SK-N-SH (cell line): Measurements from ENCODE around the gene PRKAG1. TPM values are rescaled to one million over a fixed set of nuclear protein-coding genes. Genes with fewer than 3 reads are reported as not detected.

Experiments used
- CTCF ChIA-PET: fragments of 300-600, 350-600 bp; formaldehyde crosslinking; extraction: SDS; loops from one replicate; lab custom pipeline; 2021; lab: Yijun Ruan, JAX
- POLR2A ChIA-PET: fragments of 350-600 bp; sonication (Branson Sonifier 250); formaldehyde crosslinking; extraction: SDS; loops from one replicate; lab custom pipeline; 2020; ENCODE audit warnings: antibody characterized with exemption, inconsistent platforms; lab: Yijun Ruan, JAX
- DNase-seq: peaks from one replicate; pipeline ENCODE4 v3.0.0; 2012
- H2AFZ ChIP-seq: fragments of 200-600 bp; sonication (generic); 2 replicates; pipeline ENCODE4 v1.8.1; 2016; ENCODE audit warnings: antibody characterized with exemption, mild to moderate bottlenecking, low read depth
- H3F3A ChIP-seq: fragments of 200-600 bp; sonication (generic); replicated peaks from 2 replicates; pipeline ENCODE3; 2016; ENCODE audit warnings: antibody characterized with exemption, mild to moderate bottlenecking; ENCODE audit not compliant: insufficient read depth
- H3K27ac ChIP-seq, 2 experiments: fragments of 200-500 bp in 1 of 2; fragments of 200-600 bp in 1 of 2; sonication (Bioruptor generic) in 1 of 2; sonication (generic), shearing (Covaris generic) in 1 of 2; 2 replicates each; pipeline versions ENCODE4 v1.5.1 to v1.6.1; 2014 to 2016; ENCODE audit warnings: low read depth in 2 of 2, inconsistent platforms in 1 of 2, low read length in 1 of 2, mild to moderate bottlenecking in 1 of 2, mixed read lengths in 1 of 2
- H3K27me3 ChIP-seq: fragments of 200-600 bp; sonication (generic), shearing (Covaris generic); 2 replicates; pipeline ENCODE4 v1.6.1; 2016; ENCODE audit warnings: mixed run types; ENCODE audit not compliant: insufficient read depth
- H3K36me3 ChIP-seq, 2 experiments: fragments of 200-500 bp in 1 of 2; fragments of 200-600 bp in 1 of 2; sonication (Bioruptor generic) in 1 of 2; sonication (generic) in 1 of 2; replicated peaks in 1 of 2; 2 replicates each; pipeline versions ENCODE3 to v1.5.1; 2014 to 2016; ENCODE audit warnings: low read length in 1 of 2, mild to moderate bottlenecking in 1 of 2; ENCODE audit not compliant: insufficient read depth in 2 of 2, control insufficient read depth in 1 of 2
- H3K4me1 ChIP-seq, 2 experiments: fragments of 200-500 bp in 1 of 2; fragments of 200-600 bp in 1 of 2; sonication (Bioruptor generic) in 1 of 2; sonication (generic), shearing (Covaris generic) in 1 of 2; 2 replicates each; pipeline versions ENCODE4 v1.5.1 to v1.6.1; 2014 to 2016; ENCODE audit warnings: low read depth in 1 of 2, low read length in 1 of 2, mixed run types in 1 of 2; ENCODE audit not compliant: insufficient read depth in 2 of 2, control insufficient read depth in 1 of 2
- H3K4me2 ChIP-seq: fragments of 200-600 bp; sonication (generic), shearing (Covaris generic); 2 replicates; pipeline ENCODE4 v1.6.1; 2017; ENCODE audit warnings: mixed run types
- H3K4me3 ChIP-seq, 2 experiments: fragments of 200-500 bp in 1 of 2; fragments of 200-600 bp in 1 of 2; sonication (Bioruptor generic) in 1 of 2; sonication (generic), shearing (Covaris generic) in 1 of 2; 2 replicates each; pipeline versions ENCODE4 v1.5.1 to v1.8.1; 2014 to 2016; ENCODE audit warnings: low read depth in 2 of 2, inconsistent platforms in 1 of 2, low read length in 1 of 2, mild to moderate bottlenecking in 1 of 2, mixed read lengths in 1 of 2, moderate library complexity in 1 of 2
- H3K79me2 ChIP-seq: fragments of 200-600 bp; sonication (generic); 2 replicates; pipeline ENCODE4 v1.8.1; 2017; ENCODE audit warnings: mild to moderate bottlenecking; ENCODE audit not compliant: insufficient read depth
- H3K9ac ChIP-seq: fragments of 200-600 bp; sonication (generic); 2 replicates; pipeline ENCODE4 v1.6.1; 2017; ENCODE audit warnings: mixed run types
- H3K9me2 ChIP-seq: fragments of 200-600 bp; sonication (generic); 2 replicates; pipeline ENCODE4 v1.6.1; 2017; ENCODE audit warnings: mixed run types
- H3K9me3 ChIP-seq: fragments of 200-600 bp; sonication (generic); 2 replicates; pipeline ENCODE4 v1.6.1; 2017; ENCODE audit warnings: mixed run types, mild to moderate bottlenecking, moderate library complexity
- H4K20me1 ChIP-seq: fragments of 200-600 bp; sonication (generic); 2 replicates; pipeline ENCODE4 v1.6.1; 2017; ENCODE audit warnings: mild to moderate bottlenecking, mixed run types; ENCODE audit not compliant: insufficient read depth
- CHD2 ChIP-seq: fragments of 150-350 bp; IDR thresholded peaks from 2 replicates; pipeline ENCODE4 v1.6.1; 2018; ENCODE audit warnings: low read length; ENCODE audit not compliant: partially characterized antibody
- CTCF ChIP-seq: fragments of 200-600 bp; sonication (generic); IDR thresholded peaks from 2 replicates; pipeline ENCODE4 v1.6.1; 2017; ENCODE audit warnings: antibody characterized with exemption, mild to moderate bottlenecking, moderate library complexity
- ELF1 ChIP-seq: IDR thresholded peaks from 2 replicates; pipeline ENCODE4 v1.4.0; 2012
- EZH2phosphoT487 ChIP-seq: fragments of 200-600 bp; sonication (generic); IDR thresholded peaks from 2 replicates; pipeline ENCODE4 v1.6.1; 2017; ENCODE audit warnings: low read depth, mixed run types, mild to moderate bottlenecking, antibody characterized with exemption, moderate library complexity, borderline replicate concordance
- FOSL2 ChIP-seq: IDR thresholded peaks from 2 replicates; pipeline ENCODE4 v1.4.0; 2012; ENCODE audit warnings: low read depth, mild to moderate bottlenecking, moderate library complexity, borderline replicate concordance
- FOXM1 ChIP-seq: IDR thresholded peaks from 2 replicates; pipeline ENCODE4 v1.4.0; 2012; ENCODE audit warnings: low read depth, mild to moderate bottlenecking
- GATA2 ChIP-seq: sonication (generic); formaldehyde crosslinking; IDR thresholded peaks from 2 replicates; pipeline ENCODE4 v1.5.0; 2020; ENCODE audit warnings: mild to moderate bottlenecking, missing genetic modification reagents
- JUND ChIP-seq: IDR thresholded peaks from 2 replicates; pipeline ENCODE4 v1.4.0; 2012
- MAX ChIP-seq: IDR thresholded peaks from 2 replicates; pipeline ENCODE4 v1.4.0; 2012; ENCODE audit warnings: low read depth
- MEF2A ChIP-seq: IDR thresholded peaks from 2 replicates; pipeline ENCODE4 v1.4.0; 2012; ENCODE audit warnings: low read depth, borderline replicate concordance
- MXI1 ChIP-seq: IDR thresholded peaks from 2 replicates; pipeline ENCODE4 v1.6.1; 2012; ENCODE audit warnings: mild to moderate bottlenecking, low read depth, low read length, improper control_type of control experiment
- PBX3 ChIP-seq: IDR thresholded peaks from 2 replicates; pipeline ENCODE4; 2012
- POLR2AphosphoS5 ChIP-seq: IDR thresholded peaks from 2 replicates; pipeline ENCODE4 v1.6.1; 2012; ENCODE audit warnings: low read depth, low read length
- RAD21 ChIP-seq: IDR thresholded peaks from 2 replicates; pipeline ENCODE4 v1.6.1; 2012; ENCODE audit warnings: mild to moderate bottlenecking, low read length
- RCOR1 ChIP-seq: fragments of 150-350 bp; IDR thresholded peaks from 2 replicates; pipeline ENCODE4 v1.6.1; 2017; ENCODE audit warnings: antibody characterized with exemption, low read length
- SMC3 ChIP-seq: IDR thresholded peaks from 2 replicates; pipeline ENCODE4 v1.6.1; 2012; ENCODE audit warnings: low read depth, low read length, improper control_type of control experiment
- TAF1 ChIP-seq: IDR thresholded peaks from 2 replicates; pipeline ENCODE4 v1.6.1; 2012; ENCODE audit warnings: low read depth, mild to moderate bottlenecking, low read length, moderate library complexity, borderline replicate concordance
- USF1 ChIP-seq: IDR thresholded peaks from 2 replicates; pipeline ENCODE4 v1.4.0; 2012; ENCODE audit warnings: low read depth, borderline replicate concordance
- USF2 ChIP-seq: fragments of 150-350 bp; IDR thresholded peaks from 2 replicates; pipeline ENCODE4 v1.6.1; 2017; ENCODE audit warnings: antibody characterized with exemption, low read length, low read depth, borderline replicate concordance
- ZBTB33 ChIP-seq: IDR thresholded peaks from 2 replicates; pipeline ENCODE4 v1.4.0; 2012; ENCODE audit warnings: low read depth, borderline replicate concordance
- WGBS: methylation state at CpG from one replicate; pipeline ENCODE4 v1.1.6; 2017; ENCODE audit warnings: low lambda C conversion rate; 5-methylcytosine and 5-hydroxymethylcytosine counted together
- polyA plus RNA-seq, 3 experiments: library from polyadenylated mRNA; depleted of rRNA; stranded (reverse); fragments of >200 nt; gene quantifications; 2 replicates each; pipeline ENCODE4 v1.2.3, GENCODE V29; 2012

PRKAG1 gene
- polyA plus RNA-seq, 1 of the 3 experiments (the other 2 are of a cell fraction), result 75.1 TPM

- TF ChIP-seq SMC3, result no peak
- TF ChIP-seq CHD2, result no peak
- TF ChIP-seq ELF1, result no peak
- no peak for TF ChIP-seq MAX
- no peak for TF ChIP-seq MEF2A
- TF ChIP-seq ZBTB33, result no peak
- TF ChIP-seq EZH2phosphoT487, result no peak
- no peak for TF ChIP-seq JUND
- no peak for TF ChIP-seq TAF1
- TF ChIP-seq POLR2AphosphoS5, result no peak
- no peak for TF ChIP-seq FOXM1
- no peak for TF ChIP-seq RCOR1
- no peak for TF ChIP-seq FOSL2
- no peak for TF ChIP-seq GATA2 (CRISPR knock-in tag)
- no peak for TF ChIP-seq MXI1
- TF ChIP-seq USF2, result no peak
- no peak for TF ChIP-seq CTCF
- no peak for TF ChIP-seq RAD21
- no peak for TF ChIP-seq USF1
- TF ChIP-seq PBX3, result no peak
- Histone ChIP-seq H3K79me2 (peaks cover 72% of the 10 kb centered on the region), H3K36me3 (peaks cover 21 to 53% of the 10 kb centered on the region in 2 experiments), H3K9me3 (no peaks in the 10 kb centered on the region), H3K4me3 (no peak overlapping the region), H2AFZ (no peak overlapping the region), H3K27ac (no peak overlapping the region), H4K20me1 (peaks cover 74% of the 10 kb centered on the region), H3F3A (peaks cover 13% of the 10 kb centered on the region), H3K4me1 (peaks cover 19 to 35% of the 10 kb centered on the region in 2 experiments), H3K27me3 (no peaks in the 10 kb centered on the region), H3K9ac (no peak overlapping the region), H3K4me2 (0 out of 2 replicates have a peak overlapping the region, but pooled peaks have one; percentile 96), H3K9me2 (no peaks in the 10 kb centered on the region)
- WGBS, result 91% methylated on average over 4 of the region's 4 CpGs
- POLR2A ChIA-PET, result no interaction called here
- no peak for DNase-seq
- CTCF ChIA-PET, result interaction anchor here (0.8 to 8.1 kb wide), 8 partner anchors 10 to 120 kb away, joined by 3 to 49 read pairs (median 5); no protein-coding TSS in a partner anchor
Measured at GRCh38 chr12:49055092-49055491, 36.5 kb upstream of the PRKAG1 start.
